Right lung (tissue), 10 donors: ENCODE measurements around the gene GPBP1. TPM values are rescaled to one million over a fixed set of nuclear protein-coding genes. Genes with fewer than 3 reads are reported as not detected.
A peak's percentile ranks its signal among the peaks of the same experiment; 100 is the strongest.
"Not testable (repeated sequence)": the region's sequence is repeated elsewhere in the genome, so short reads cannot be mapped to it uniquely, and the experiment has no call there.

Experiments used
- DNase-seq, 2 donors: peaks; one replicate each; pipeline ENCODE4 v3.0.0-alpha.2; 2013
- long read RNA-seq, 8 donors: transcript quantifications; one replicate each; lab custom pipeline, GENCODE V29; 2026
- polyA plus RNA-seq, 5 donors: library from polyadenylated mRNA; unstranded; fragments of 120-200 nt; gene quantifications; one replicate each; pipeline versions ENCODE4 v1.2.1 to v1.2.3, GENCODE V29; 2013; ENCODE audit warnings: inconsistent platforms in 1 of 5, low replicate concordance in 1 of 5; ENCODE audit not compliant: insufficient read length in 5 of 5, insufficient read depth in 1 of 5

The GPBP1 gene
- 100 to 1,000 TPM; 117 to 178 (median 158) TPM for polyA plus RNA-seq
- long read RNA-seq, donor 1, full-length matches to known transcripts = 3 of 27 reads
- long read RNA-seq, donor 1, partial matches to known transcripts = 24 of 27 reads
- long read RNA-seq, donor 1, other reads (novel, unspliced or antisense) = 0 of 27 reads
- long read RNA-seq, donor 2, transcript GPBP1-204 (12 exons, 2,857 nt) = major isoform, 8 of 8 reads
- long read RNA-seq, donor 2, partial matches to known transcripts = 0 of 8 reads
- long read RNA-seq, donor 2, other reads (novel, unspliced or antisense) = 0 of 8 reads
- long read RNA-seq, donor 3, full-length matches to known transcripts = 9 of 26 reads
- long read RNA-seq, donor 3, partial matches to known transcripts = 17 of 26 reads
- long read RNA-seq, donor 3, other reads (novel, unspliced or antisense) = 0 of 26 reads
- long read RNA-seq, donor 4, full-length matches to known transcripts = 5 of 19 reads
- long read RNA-seq, donor 4, partial matches to known transcripts = 14 of 19 reads
- long read RNA-seq, donor 4, other reads (novel, unspliced or antisense) = 0 of 19 reads
- long read RNA-seq, donor 5, full-length matches to known transcripts = 10 of 61 reads
- long read RNA-seq, donor 5, partial matches to known transcripts = 51 of 61 reads
- long read RNA-seq, donor 5, other reads (novel, unspliced or antisense) = 0 of 61 reads
- long read RNA-seq, donor 6, full-length matches to known transcripts = 5 of 28 reads
- long read RNA-seq, donor 6, partial matches to known transcripts = 23 of 28 reads
- long read RNA-seq, donor 6, other reads (novel, unspliced or antisense) = 0 of 28 reads
- long read RNA-seq, donor 7, full-length matches to known transcripts = 15 of 50 reads
- long read RNA-seq, donor 7, partial matches to known transcripts = 35 of 50 reads
- long read RNA-seq, donor 7, other reads (novel, unspliced or antisense) = 0 of 50 reads
- long read RNA-seq, donor 8, full-length matches to known transcripts = 5 of 12 reads
- long read RNA-seq, donor 8, partial matches to known transcripts = 7 of 12 reads
- long read RNA-seq, donor 8, other reads (novel, unspliced or antisense) = 0 of 12 reads

- DNase-seq = peak; percentile 98 to 99
Measured at GRCh38 chr5:57173319-57174127, at the start of gene GPBP1. GPBP1 (plus strand) TSS chr5:57174059; CDS start chr5:57214131, 40,072 bp downstream.

- DNase-seq = no peak
Measured at GRCh38 chr5:57128325-57128724, 45.5 kb upstream of the GPBP1 start.

- DNase-seq = no peak
Measured at GRCh38 chr5:57133574-57133973, 40.3 kb upstream of the GPBP1 start.

- no peak for DNase-seq
Measured at GRCh38 chr5:57137401-57137800, 36.5 kb upstream of the GPBP1 start.

GRCh38 chr5:57152316-57152715 lies 21.5 kb upstream of the GPBP1 start:
- no peak for DNase-seq

GRCh38 chr5:57155033-57155432 lies 18.8 kb upstream of the GPBP1 start:
- DNase-seq = no peak

- no peak for DNase-seq
Measured at GRCh38 chr5:57157131-57157530, 16.7 kb upstream of the GPBP1 start.

- no peak for DNase-seq
Measured at GRCh38 chr5:57157666-57158065, 16.2 kb upstream of the GPBP1 start.

GRCh38 chr5:57163553-57164006 lies 10.3 kb upstream of the GPBP1 start:
- no peak for DNase-seq

- DNase-seq = no peak
Measured at GRCh38 chr5:57164124-57164523, 9.7 kb upstream of the GPBP1 start.

GRCh38 chr5:57165171-57165570 lies 8.7 kb upstream of the GPBP1 start:
- DNase-seq = not testable (repeated sequence)

GRCh38 chr5:57166276-57166675 lies 7.6 kb upstream of the GPBP1 start:
- DNase-seq = no peak

- no peak for DNase-seq
Measured at GRCh38 chr5:57167201-57167600, 6.7 kb upstream of the GPBP1 start.

- not testable (repeated sequence) for DNase-seq
Measured at GRCh38 chr5:57170116-57170515, 3.7 kb upstream of the GPBP1 start.

GRCh38 chr5:57171816-57172465 lies 1.9 kb upstream of the GPBP1 start:
- DNase-seq = no peak

GRCh38 chr5:57172466-57173318 lies 1.2 kb upstream of the GPBP1 start:
- peak; percentile 41 to 43 for DNase-seq

- DNase-seq = peak in 1 of 2 donors; percentile 63
Measured at GRCh38 chr5:57174128-57174889, 450 bp downstream of the GPBP1 start.

- no peak for DNase-seq
Measured at GRCh38 chr5:57174890-57175510, 1.1 kb downstream of the GPBP1 start.
